Ovary (tissue), 3 donors: Measurements from ENCODE around the gene C8G.

Source experiments
- CTCF ChIP-seq, 3 donors: fragments of 450-650 bp in 2 of 3; fragments of 200-600 bp in 1 of 3; IDR thresholded peaks; one replicate each; pipeline versions ENCODE4 v1.5.1 to v1.8.0; 2016 to 2022; ENCODE audit warnings: antibody characterized with exemption in 3 of 3, mild to moderate bottlenecking in 1 of 3
- POLR2A ChIP-seq: fragments of 450-650 bp; IDR thresholded peaks from one replicate; pipeline ENCODE4 v1.6.1; 2017; ENCODE audit warnings: antibody characterized with exemption, mild to moderate bottlenecking, moderate library complexity
- donor health status: DM: no; HTN: no; CAD: no.

GRCh38 chr9:136907011-136907914 is 37.8 kb upstream of the C8G start:
- TF ChIP-seq CTCF (IDR thresholded peaks at IDR 0.05) (no peak), POLR2A (no peak)
